Mesenteric fat pad (tissue), 1 donor: Measurements from ENCODE around the gene RBP5. TPM values are rescaled to one million over a fixed set of nuclear protein-coding genes. Genes with fewer than 3 reads are reported as not detected.

Source experiments
- DNase-seq: peaks from one replicate; pipeline ENCODE4 v3.0.0-alpha.2; 2020; ENCODE audit warnings: low spot score
- total RNA-seq: library from RNA; stranded (reverse); fragmentation: NEBNext Ultra II Directional; extraction: Animal tissue kit (Norgen Biotek cat#: 25700); gene quantifications from one replicate; pipeline ENCODE4 v1.2.1, GENCODE V29; 2021
- donor health status: DM: yes; HTN: yes; CAD: no.

RBP5 gene
- total RNA-seq, 1 donor from 2014 or later: 1.1 TPM

- DNase-seq: peak; percentile 28
Observed at GRCh38 chr12:7102582-7102981, 26.1 kb downstream of the RBP5 start.

GRCh38 chr12:7101694-7102131 is 27.0 kb downstream of the RBP5 start:
- DNase-seq: peak; percentile 57

GRCh38 chr12:7101047-7101693 is 27.5 kb downstream of the RBP5 start:
- DNase-seq: peak; percentile 22

- DNase-seq: no peak
Observed at GRCh38 chr12:7100239-7100638, 28.4 kb downstream of the RBP5 start.

- DNase-seq: peak; percentile 55
Observed at GRCh38 chr12:7099290-7099996, 29.2 kb downstream of the RBP5 start.

- peak; percentile 12 for DNase-seq
Observed at GRCh38 chr12:7096979-7097378, 31.7 kb downstream of the RBP5 start.

GRCh38 chr12:7096006-7096932 is 32.4 kb downstream of the RBP5 start:
- no peak for DNase-seq

GRCh38 chr12:7093892-7094291 is 34.8 kb downstream of the RBP5 start:
- no peak for DNase-seq

GRCh38 chr12:7093486-7093885 is 35.2 kb downstream of the RBP5 start:
- DNase-seq: no peak

- no peak for DNase-seq
Observed at GRCh38 chr12:7092986-7093460, 35.7 kb downstream of the RBP5 start.

GRCh38 chr12:7092229-7092985 is 36.3 kb downstream of the RBP5 start, which contains the start of gene C1R:
Gene C1R, minus strand, starts transcription at chr12:7092445. Its CDS starts 57 bp downstream, at chr12:7092388.
- DNase-seq: no peak

GRCh38 chr12:7091660-7092228 is 36.9 kb downstream of the RBP5 start:
- no peak for DNase-seq

- no peak for DNase-seq
Observed at GRCh38 chr12:7091171-7091570, 37.5 kb downstream of the RBP5 start.

- DNase-seq: no peak
Observed at GRCh38 chr12:7090222-7090998, 38.3 kb downstream of the RBP5 start.

GRCh38 chr12:7089196-7089871 is 39.4 kb downstream of the RBP5 start:
- DNase-seq: no peak

GRCh38 chr12:7083125-7083524 is 45.6 kb downstream of the RBP5 start:
- DNase-seq: no peak

- DNase-seq: no peak
Observed at GRCh38 chr12:7081037-7081436, 47.7 kb downstream of the RBP5 start.

GRCh38 chr12:7079826-7080125 is 48.9 kb downstream of the RBP5 start:
- DNase-seq: no peak

GRCh38 chr12:7078163-7078562 is 50.5 kb downstream of the RBP5 start:
- DNase-seq: no peak
